K562 (cell line): ENCODE results near the gene THOP1. TPM values are rescaled to one million over a fixed set of nuclear protein-coding genes. Genes with fewer than 3 reads are reported as not detected.
A peak's percentile ranks its signal among the peaks of the same experiment; 100 is the strongest.

Experiments
- CHD4 ChIP-seq: fragments of 200-600 bp; sonication (generic); IDR thresholded peaks from 3 replicates; pipeline ENCODE4 v1.6.1; 2012; ENCODE audit warnings: low read depth, mild to moderate bottlenecking, mixed read lengths, low read length, inconsistent platforms; ENCODE audit not compliant: insufficient read depth, insufficient replicate concordance, poor library complexity, severe bottlenecking
- JUND ChIP-seq, 2 experiments: IDR thresholded peaks; 2 replicates in 1 of 2; 3 replicates in 1 of 2; pipeline ENCODE4 v1.6.1; 2011; ENCODE audit warnings: borderline replicate concordance in 2 of 2, low read depth in 2 of 2, low read length in 2 of 2, improper control_type of control experiment in 1 of 2, missing biosample characterization in 1 of 2, missing genetic modification characterization in 1 of 2, missing genetic modification reagents in 1 of 2
- NCOR1 ChIP-seq: fragments of 450-650 bp; IDR thresholded peaks from 2 replicates; pipeline ENCODE4 v1.6.1; 2016; ENCODE audit warnings: mild to moderate bottlenecking, moderate library complexity
- ZNF143 ChIP-seq: sonication (generic); formaldehyde crosslinking; IDR thresholded peaks from 2 replicates; pipeline ENCODE4 v1.9.0; 2022; ENCODE audit warnings: mild to moderate bottlenecking, missing genetic modification reagents
- ZNF232 ChIP-seq: sonication (generic); formaldehyde crosslinking; IDR thresholded peaks from 2 replicates; pipeline ENCODE4 v1.8.0; 2022; ENCODE audit warnings: mild to moderate bottlenecking, missing genetic modification reagents
- ZNF518B ChIP-seq: fragments of 250-450 bp; sonication (Bioruptor Pico); IDR thresholded peaks from 2 replicates; pipeline ENCODE4 v1.5.0; 2021; ENCODE audit warnings: mild to moderate bottlenecking, moderate library complexity
- ZNF75A ChIP-seq: fragments of 450-650 bp; formaldehyde crosslinking; IDR thresholded peaks from 2 replicates; pipeline ENCODE4 v1.4.0; 2020; ENCODE audit warnings: mild to moderate bottlenecking
- polyA plus RNA-seq, 8 experiments: library from polyadenylated mRNA; depleted of rRNA in 4 of 8; stranded (reverse) in 5 of 8; unstranded in 3 of 8; fragments of >200 nt; fragmentation: Nextera tagmentation in 2 of 8; fragmentation: Illumina TruSeq in 1 of 8; extraction: Ambion mirVana in 2 of 8; extraction: Trizol in 1 of 8; gene quantifications; 2 replicates each; pipeline versions ENCODE4 v1.2.1 to v1.2.3, GENCODE V29; 2011 to 2014; ENCODE audit warnings: inconsistent platforms in 1 of 8, missing spikeins in 1 of 8
- total RNA-seq, 7 experiments: library from RNA; depleted of rRNA in 6 of 7; stranded (reverse); fragments of >200 nt in 6 of 7; fragmentation: Illumina TruSeq in 2 of 7; extraction: Trizol in 2 of 7; gene quantifications; 2 replicates each; pipeline versions ENCODE4 v1.2.1 to v1.2.3, GENCODE V29; 2011 to 2021; ENCODE audit warnings: low replicate concordance in 1 of 7
- TF ChIP-seq, protein P1 (sequence below): sonication (generic); formaldehyde crosslinking; IDR thresholded peaks from 2 replicates; pipeline ENCODE4 v1.8.1; 2023; ENCODE audit warnings: missing genetic modification reagents, mild to moderate bottlenecking, borderline replicate concordance
- TF ChIP-seq, protein P2 (sequence below): fragments of 250-450 bp; sonication (Bioruptor Pico); IDR thresholded peaks from 2 replicates; pipeline ENCODE4 v1.4.0; 2020; ENCODE audit warnings: mild to moderate bottlenecking, moderate library complexity

THOP1 gene
- total and polyA plus RNA-seq, 9 of the 15 experiments (the other 6 are each of a cell fraction or from before 2014, with no cell fraction given): 1.3 to 255 (median 96.1) TPM

DNA sequence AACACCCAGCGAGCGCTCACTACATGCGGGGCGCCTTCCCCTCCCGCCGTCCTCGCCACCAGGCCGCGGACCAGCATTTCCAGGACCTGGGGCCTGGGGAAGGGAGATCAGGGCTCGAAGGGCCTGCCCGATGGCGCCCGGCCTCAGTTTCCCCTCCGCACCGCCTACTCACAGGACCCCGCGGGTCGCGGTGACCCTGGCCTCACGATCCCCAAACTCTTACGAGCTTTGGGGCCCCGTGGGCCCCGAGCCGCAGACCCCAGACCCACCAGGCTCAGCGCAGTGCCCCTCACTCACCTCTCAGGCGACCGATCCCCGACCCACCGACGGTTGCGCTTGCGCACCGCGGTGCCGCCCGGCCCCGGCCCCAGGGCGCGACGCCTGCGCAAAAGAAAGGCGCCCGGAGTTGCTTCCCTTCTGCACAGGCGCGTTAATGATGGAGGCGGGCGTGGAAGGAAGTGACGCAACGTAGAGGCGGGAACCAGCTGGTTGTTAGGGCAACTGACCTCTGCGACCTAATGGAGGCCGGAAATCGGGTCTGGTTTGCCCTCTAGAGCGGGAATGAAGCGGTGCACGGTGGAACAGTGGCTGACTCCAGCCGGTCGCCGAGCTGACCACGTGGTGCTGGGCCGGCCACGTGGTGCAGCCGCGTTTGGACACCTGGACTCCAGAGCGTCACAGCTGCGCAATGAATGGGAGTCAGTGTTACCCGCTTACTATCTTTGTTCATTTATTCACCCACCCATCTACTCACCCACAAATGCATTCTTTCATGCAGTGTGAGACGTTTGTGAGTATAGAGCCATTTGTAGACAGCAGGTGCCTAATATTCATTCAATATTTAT lies 2.1 kb upstream of the THOP1 start, which contains the start of gene SGTA (continued):
- TF ChIP-seq JUND (IDR thresholded peaks at IDR 0.05; ENCODE audit: borderline replicate concordance, low read depth, low read length): peak; percentile 86
- peak; percentile 74; the same call in 1 of the 3 replicates for TF ChIP-seq JUND (tag; IDR thresholded peaks at IDR 0.05; ENCODE audit: borderline replicate concordance, low read depth, low read length)
- peak; percentile 98 for TF ChIP-seq ZNF232
- TF ChIP-seq ZNF518B (CRISPR knock-in tag): no peak
- TF ChIP-seq CHD4: no peak
- peak; percentile 68; the same call in 1 of the 2 replicates for TF ChIP-seq ZNF143 (CRISPR knock-in tag)
- TF ChIP-seq, protein P1, sequence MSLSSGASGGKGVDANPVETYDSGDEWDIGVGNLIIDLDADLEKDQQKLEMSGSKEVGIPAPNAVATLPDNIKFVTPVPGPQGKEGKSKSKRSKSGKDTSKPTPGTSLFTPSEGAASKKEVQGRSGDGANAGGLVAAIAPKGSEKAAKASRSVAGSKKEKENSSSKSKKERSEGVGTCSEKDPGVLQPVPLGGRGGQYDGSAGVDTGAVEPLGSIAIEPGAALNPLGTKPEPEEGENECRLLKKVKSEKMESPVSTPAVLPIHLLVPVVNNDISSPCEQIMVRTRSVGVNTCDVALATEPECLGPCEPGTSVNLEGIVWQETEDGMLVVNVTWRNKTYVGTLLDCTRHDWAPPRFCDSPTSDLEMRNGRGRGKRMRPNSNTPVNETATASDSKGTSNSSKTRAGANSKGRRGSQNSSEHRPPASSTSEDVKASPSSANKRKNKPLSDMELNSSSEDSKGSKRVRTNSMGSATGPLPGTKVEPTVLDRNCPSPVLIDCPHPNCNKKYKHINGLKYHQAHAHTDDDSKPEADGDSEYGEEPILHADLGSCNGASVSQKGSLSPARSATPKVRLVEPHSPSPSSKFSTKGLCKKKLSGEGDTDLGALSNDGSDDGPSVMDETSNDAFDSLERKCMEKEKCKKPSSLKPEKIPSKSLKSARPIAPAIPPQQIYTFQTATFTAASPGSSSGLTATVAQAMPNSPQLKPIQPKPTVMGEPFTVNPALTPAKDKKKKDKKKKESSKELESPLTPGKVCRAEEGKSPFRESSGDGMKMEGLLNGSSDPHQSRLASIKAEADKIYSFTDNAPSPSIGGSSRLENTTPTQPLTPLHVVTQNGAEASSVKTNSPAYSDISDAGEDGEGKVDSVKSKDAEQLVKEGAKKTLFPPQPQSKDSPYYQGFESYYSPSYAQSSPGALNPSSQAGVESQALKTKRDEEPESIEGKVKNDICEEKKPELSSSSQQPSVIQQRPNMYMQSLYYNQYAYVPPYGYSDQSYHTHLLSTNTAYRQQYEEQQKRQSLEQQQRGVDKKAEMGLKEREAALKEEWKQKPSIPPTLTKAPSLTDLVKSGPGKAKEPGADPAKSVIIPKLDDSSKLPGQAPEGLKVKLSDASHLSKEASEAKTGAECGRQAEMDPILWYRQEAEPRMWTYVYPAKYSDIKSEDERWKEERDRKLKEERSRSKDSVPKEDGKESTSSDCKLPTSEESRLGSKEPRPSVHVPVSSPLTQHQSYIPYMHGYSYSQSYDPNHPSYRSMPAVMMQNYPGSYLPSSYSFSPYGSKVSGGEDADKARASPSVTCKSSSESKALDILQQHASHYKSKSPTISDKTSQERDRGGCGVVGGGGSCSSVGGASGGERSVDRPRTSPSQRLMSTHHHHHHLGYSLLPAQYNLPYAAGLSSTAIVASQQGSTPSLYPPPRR (CRISPR knock-in tag): peak; percentile 81; the same call in 1 of the 2 replicates
- TF ChIP-seq, protein P2, sequence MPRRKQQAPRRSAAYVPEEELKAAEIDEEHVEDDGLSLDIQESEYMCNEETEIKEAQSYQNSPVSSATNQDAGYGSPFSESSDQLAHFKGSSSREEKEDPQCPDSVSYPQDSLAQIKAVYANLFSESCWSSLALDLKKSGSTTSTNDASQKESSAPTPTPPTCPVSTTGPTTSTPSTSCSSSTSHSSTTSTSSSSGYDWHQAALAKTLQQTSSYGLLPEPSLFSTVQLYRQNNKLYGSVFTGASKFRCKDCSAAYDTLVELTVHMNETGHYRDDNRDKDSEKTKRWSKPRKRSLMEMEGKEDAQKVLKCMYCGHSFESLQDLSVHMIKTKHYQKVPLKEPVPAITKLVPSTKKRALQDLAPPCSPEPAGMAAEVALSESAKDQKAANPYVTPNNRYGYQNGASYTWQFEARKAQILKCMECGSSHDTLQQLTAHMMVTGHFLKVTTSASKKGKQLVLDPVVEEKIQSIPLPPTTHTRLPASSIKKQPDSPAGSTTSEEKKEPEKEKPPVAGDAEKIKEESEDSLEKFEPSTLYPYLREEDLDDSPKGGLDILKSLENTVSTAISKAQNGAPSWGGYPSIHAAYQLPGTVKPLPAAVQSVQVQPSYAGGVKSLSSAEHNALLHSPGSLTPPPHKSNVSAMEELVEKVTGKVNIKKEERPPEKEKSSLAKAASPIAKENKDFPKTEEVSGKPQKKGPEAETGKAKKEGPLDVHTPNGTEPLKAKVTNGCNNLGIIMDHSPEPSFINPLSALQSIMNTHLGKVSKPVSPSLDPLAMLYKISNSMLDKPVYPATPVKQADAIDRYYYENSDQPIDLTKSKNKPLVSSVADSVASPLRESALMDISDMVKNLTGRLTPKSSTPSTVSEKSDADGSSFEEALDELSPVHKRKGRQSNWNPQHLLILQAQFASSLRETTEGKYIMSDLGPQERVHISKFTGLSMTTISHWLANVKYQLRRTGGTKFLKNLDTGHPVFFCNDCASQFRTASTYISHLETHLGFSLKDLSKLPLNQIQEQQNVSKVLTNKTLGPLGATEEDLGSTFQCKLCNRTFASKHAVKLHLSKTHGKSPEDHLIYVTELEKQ (CRISPR knock-in tag): 0 out of 2 replicates have a peak, but pooled peaks have one; percentile 45
- TF ChIP-seq NCOR1: no peak
- TF ChIP-seq ZNF75A: no peak
